ENCODE data around the gene GTPBP6.
A peak's percentile ranks its signal among the peaks of the same experiment; 100 is the strongest.

GTPBP6 gene

GRCh38 chrX:356385-357034 lies 37.9 kb upstream of the GTPBP6 start:
- H2BK15ac ChIP-seq (ENCODE audit: low read length): no peak overlapping the region
- H2BK5ac ChIP-seq (ENCODE audit: low read length): no peak overlapping the region
- peak overlapping the region; percentile 70 for H3K9ac ChIP-seq (ENCODE audit: low read depth, low read length, poor library complexity)
- H3K14ac ChIP-seq (ENCODE audit: low read length): no peak overlapping the region
- no peak overlapping the region for H2BK120ac ChIP-seq (ENCODE audit: low read depth, low read length)
- no peak overlapping the region for H2BK12ac ChIP-seq (ENCODE audit: low read length)
- H3K9me3 ChIP-seq (replicated peaks in 1 of 2; ENCODE audit: control insufficient read depth in 2 of 2, insufficient read depth in 1 of 2, low read depth in 1 of 2, low read length in 2 of 2): peaks cover 15 to 25% of the 10 kb centered on the region in 2 donors
- H3K27ac ChIP-seq (replicated peaks; ENCODE audit: low read length): no peak overlapping the region
- DNase-seq (ENCODE audit: low spot score): no peak
- no peak overlapping the region for H2AK5ac ChIP-seq (ENCODE audit: low read depth, low read length)
- H3K4me3 ChIP-seq (ENCODE audit: low read length in 2 of 2): no peak overlapping the region
- H2AFZ ChIP-seq (ENCODE audit: low read length): no peak overlapping the region
- no CpG with 5 or more reads among the region's 17 CpGs for WGBS, 2 donors (ENCODE audit: extremely low coverage in 2 of 2, insufficient read length in 2 of 2, insufficient replicate concordance in 1 of 2)
- no peak overlapping the region for H3K4me2 ChIP-seq (ENCODE audit: insufficient read depth, low read length, poor library complexity, severe bottlenecking)
- no peaks in the 10 kb centered on the region for H3K27me3 ChIP-seq (ENCODE audit: control insufficient read depth in 3 of 3, insufficient read depth in 3 of 3, low read depth in 1 of 3, low read length in 3 of 3)
- H4K91ac ChIP-seq (ENCODE audit: low read depth, low read length, poor library complexity): no peak overlapping the region
- H3K79me1 ChIP-seq (ENCODE audit: low read depth, low read length): peaks cover 29% of the 10 kb centered on the region
- H3K4me1 ChIP-seq (ENCODE audit: control insufficient read depth in 2 of 2, insufficient read depth in 1 of 2, low read depth in 1 of 2, low read length in 2 of 2): no peaks in the 10 kb centered on the region
- H3K4ac ChIP-seq (ENCODE audit: low read length): no peak overlapping the region
- peaks cover 34 to 79% of the 10 kb centered on the region in 2 donors for H3K36me3 ChIP-seq (replicated peaks in 1 of 2; ENCODE audit: control insufficient read depth in 2 of 2, insufficient read depth in 2 of 2, low read length in 2 of 2)
- no peak overlapping the region for H3K23ac ChIP-seq (ENCODE audit: low read depth, low read length, poor library complexity)
- H4K8ac ChIP-seq (ENCODE audit: low read depth, low read length): peak overlapping the region; percentile 17
- no peak overlapping the region for H3K18ac ChIP-seq (ENCODE audit: low read length)

DNA sequence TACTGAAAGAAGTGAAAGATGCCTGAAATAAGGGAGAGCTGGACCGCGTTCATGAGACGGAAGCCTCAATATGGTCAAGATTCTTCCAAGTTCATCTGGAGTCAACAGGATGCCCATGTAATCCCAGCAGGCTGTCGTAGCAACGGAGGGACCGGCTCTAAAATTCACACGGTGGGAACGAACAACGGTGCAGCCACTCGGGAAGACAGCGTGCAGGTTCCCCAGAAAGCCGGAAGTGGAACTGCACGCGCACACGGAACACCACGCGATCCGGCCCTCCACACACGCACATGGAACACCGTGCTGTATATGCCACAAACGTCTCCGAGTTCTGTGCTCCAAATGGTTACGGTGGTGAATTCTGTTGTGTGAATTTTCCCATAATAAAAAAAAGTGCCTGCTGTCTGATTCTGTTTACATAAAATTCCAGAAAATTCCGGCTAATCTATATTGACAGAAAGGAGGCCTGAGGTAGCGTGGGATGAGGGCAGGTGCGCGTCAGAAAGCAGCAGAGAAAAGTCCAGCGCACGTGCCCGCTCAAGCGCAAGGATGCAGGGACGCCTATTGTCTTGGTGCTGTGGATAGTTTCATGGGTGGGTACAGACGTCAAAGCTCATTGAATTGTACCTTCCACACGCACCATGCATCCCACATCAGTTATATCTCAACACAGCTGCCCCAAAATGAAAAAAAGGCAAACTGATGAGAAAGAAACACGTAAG lies 36.9 kb upstream of the GTPBP6 start:
- Histone ChIP-seq H3K4me1 (ENCODE audit: control insufficient read depth in 2 of 2, insufficient read depth in 1 of 2, low read depth in 1 of 2, low read length in 2 of 2) (no peaks in the 10 kb centered on the region), H3K27me3 (ENCODE audit: control insufficient read depth in 3 of 3, insufficient read depth in 3 of 3, low read depth in 1 of 3, low read length in 3 of 3) (no peaks in the 10 kb centered on the region), H2BK5ac (ENCODE audit: low read length) (no peak overlapping the region), H3K79me1 (ENCODE audit: low read depth, low read length) (peaks cover 22% of the 10 kb centered on the region), H3K23ac (ENCODE audit: low read depth, low read length, poor library complexity) (peak overlapping the region; percentile 85), H3K18ac (ENCODE audit: low read length) (no peak overlapping the region), H3K4ac (ENCODE audit: low read length) (no peak overlapping the region), H3K4me3 (ENCODE audit: low read length in 2 of 2) (no peak overlapping the region), H2BK15ac (ENCODE audit: low read length) (no peak overlapping the region), H2BK120ac (ENCODE audit: low read depth, low read length) (no peak overlapping the region), H2AFZ (ENCODE audit: low read length) (no peak overlapping the region), H3K27ac (replicated peaks; ENCODE audit: low read length) (no peak overlapping the region), H3K36me3 (replicated peaks in 1 of 2; ENCODE audit: control insufficient read depth in 2 of 2, insufficient read depth in 2 of 2, low read length in 2 of 2) (peaks cover 24 to 73% of the 10 kb centered on the region in 2 donors), H3K14ac (ENCODE audit: low read length) (no peak overlapping the region), H3K4me2 (ENCODE audit: insufficient read depth, low read length, poor library complexity, severe bottlenecking) (no peak overlapping the region), H2BK12ac (ENCODE audit: low read length) (no peak overlapping the region), H3K9ac (ENCODE audit: low read depth, low read length, poor library complexity) (no peak overlapping the region), H3K9me3 (replicated peaks in 1 of 2; ENCODE audit: control insufficient read depth in 2 of 2, insufficient read depth in 1 of 2, low read depth in 1 of 2, low read length in 2 of 2) (peaks cover 5 to 14% of the 10 kb centered on the region in 2 donors), H4K91ac (ENCODE audit: low read depth, low read length, poor library complexity) (peak overlapping the region; percentile 64), H4K8ac (ENCODE audit: low read depth, low read length) (no peak overlapping the region), H2AK5ac (ENCODE audit: low read depth, low read length) (no peak overlapping the region)
- WGBS, 2 donors (ENCODE audit: extremely low coverage in 2 of 2, insufficient read length in 2 of 2, insufficient replicate concordance in 1 of 2): no CpG with 5 or more reads among the region's 35 CpGs
- DNase-seq (ENCODE audit: low spot score): no peak

DNA sequence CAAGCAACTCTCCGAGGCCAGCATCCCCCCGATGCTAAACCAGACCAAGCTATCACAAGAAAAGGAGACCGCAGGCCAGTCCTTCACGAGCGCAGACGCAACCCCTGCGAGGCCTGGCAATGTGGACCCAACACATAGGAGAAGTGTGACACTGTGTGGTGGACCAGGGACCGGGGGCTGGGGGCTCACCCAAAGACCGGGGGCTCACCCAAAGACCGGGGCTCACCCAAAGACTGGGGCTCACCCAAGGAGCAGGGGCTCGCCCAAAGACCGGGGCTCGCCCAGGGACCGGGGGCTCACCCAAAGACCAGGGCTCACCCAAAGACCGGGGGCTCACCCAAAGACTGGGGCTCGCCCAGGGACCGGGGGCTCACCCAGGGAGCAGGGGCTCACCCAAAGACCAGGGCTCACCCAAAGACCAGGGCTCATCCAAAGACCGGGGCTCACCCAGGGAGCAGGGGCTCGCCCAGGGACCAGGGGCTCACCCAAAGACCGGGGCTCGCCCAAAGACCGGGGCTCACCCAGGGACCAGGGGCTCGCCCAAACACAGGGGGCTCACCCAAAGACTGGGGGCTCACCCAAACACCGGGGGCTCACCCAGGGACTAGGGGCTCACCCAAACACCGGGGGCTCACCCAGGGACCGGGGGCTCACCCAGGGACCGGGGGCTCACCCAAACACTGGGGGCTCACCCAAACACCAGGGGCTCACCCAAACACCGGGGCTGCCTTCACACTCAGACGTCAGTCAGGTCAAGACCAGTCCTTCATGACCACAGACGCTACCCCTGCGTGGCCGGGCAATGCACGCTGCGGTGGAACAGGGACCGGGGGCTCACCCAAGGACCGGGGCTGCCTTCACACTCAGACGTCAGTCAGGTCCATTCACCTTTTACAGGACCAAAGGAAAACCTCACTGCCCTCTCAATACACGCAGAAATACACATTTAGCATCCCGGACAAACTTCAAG lies 35.3 kb upstream of the GTPBP6 start:
- H2BK5ac ChIP-seq (ENCODE audit: low read length): peak overlapping the region; percentile 24
- no peak overlapping the region for H3K4me3 ChIP-seq (ENCODE audit: low read length in 2 of 2)
- peak overlapping the region; percentile 21 for H3K9ac ChIP-seq (ENCODE audit: low read depth, low read length, poor library complexity)
- peaks cover 0 to 3% of the 10 kb centered on the region in 2 donors for H3K4me1 ChIP-seq (ENCODE audit: control insufficient read depth in 2 of 2, insufficient read depth in 1 of 2, low read depth in 1 of 2, low read length in 2 of 2)
- H3K79me1 ChIP-seq (ENCODE audit: low read depth, low read length): peaks cover 30% of the 10 kb centered on the region
- H4K8ac ChIP-seq (ENCODE audit: low read depth, low read length): peak overlapping the region; percentile 17
- H3K36me3 ChIP-seq (replicated peaks in 1 of 2; ENCODE audit: control insufficient read depth in 2 of 2, insufficient read depth in 2 of 2, low read length in 2 of 2): peaks cover 17 to 64% of the 10 kb centered on the region in 2 donors
- H2AFZ ChIP-seq (ENCODE audit: low read length): no peak overlapping the region
- no peak for DNase-seq (ENCODE audit: low spot score)
- no peak overlapping the region for H2BK12ac ChIP-seq (ENCODE audit: low read length)
- H2BK15ac ChIP-seq (ENCODE audit: low read length): no peak overlapping the region
- no CpG with 5 or more reads among the region's 39 CpGs for WGBS, 2 donors (ENCODE audit: extremely low coverage in 2 of 2, insufficient read length in 2 of 2, insufficient replicate concordance in 1 of 2)
- H3K18ac ChIP-seq (ENCODE audit: low read length): no peak overlapping the region
- no peak overlapping the region for H3K4ac ChIP-seq (ENCODE audit: low read length)
- no peaks in the 10 kb centered on the region for H3K27me3 ChIP-seq (ENCODE audit: control insufficient read depth in 3 of 3, insufficient read depth in 3 of 3, low read depth in 1 of 3, low read length in 3 of 3)
- H4K91ac ChIP-seq (ENCODE audit: low read depth, low read length, poor library complexity): no peak overlapping the region
- H3K27ac ChIP-seq (replicated peaks; ENCODE audit: low read length): no peak overlapping the region
- H3K14ac ChIP-seq (ENCODE audit: low read length): peak overlapping the region; percentile 56
- H3K9me3 ChIP-seq (replicated peaks in 1 of 2; ENCODE audit: control insufficient read depth in 2 of 2, insufficient read depth in 1 of 2, low read depth in 1 of 2, low read length in 2 of 2): no peaks in the 10 kb centered on the region
- H2AK5ac ChIP-seq (ENCODE audit: low read depth, low read length): no peak overlapping the region
- no peak overlapping the region for H2BK120ac ChIP-seq (ENCODE audit: low read depth, low read length)
- H3K4me2 ChIP-seq (ENCODE audit: insufficient read depth, low read length, poor library complexity, severe bottlenecking): no peak overlapping the region
- peak overlapping the region; percentile 73 for H3K23ac ChIP-seq (ENCODE audit: low read depth, low read length, poor library complexity)

Measured in neuronal stem cell (in vitro differentiated cells).